Prostate gland (tissue), 2 donors: ENCODE measurements around the gene SLC6A2.

Experiments
- CTCF ChIP-seq, 4 experiments: fragments of 200-600 bp in 2 of 4; fragments of 450-650 bp in 2 of 4; sonication (generic) in 2 of 4; IDR thresholded peaks; 1 replicate in 3 of 4; 2 replicates in 1 of 4; pipeline ENCODE4 v1.5.1; 2016 to 2019; ENCODE audit warnings: antibody characterized with exemption in 4 of 4, mild to moderate bottlenecking in 2 of 4, moderate library complexity in 2 of 4
- POLR2A ChIP-seq: fragments of 450-650 bp; IDR thresholded peaks from one replicate; pipeline ENCODE4 v1.6.1; 2016; ENCODE audit warnings: antibody characterized with exemption, mild to moderate bottlenecking

DNA sequence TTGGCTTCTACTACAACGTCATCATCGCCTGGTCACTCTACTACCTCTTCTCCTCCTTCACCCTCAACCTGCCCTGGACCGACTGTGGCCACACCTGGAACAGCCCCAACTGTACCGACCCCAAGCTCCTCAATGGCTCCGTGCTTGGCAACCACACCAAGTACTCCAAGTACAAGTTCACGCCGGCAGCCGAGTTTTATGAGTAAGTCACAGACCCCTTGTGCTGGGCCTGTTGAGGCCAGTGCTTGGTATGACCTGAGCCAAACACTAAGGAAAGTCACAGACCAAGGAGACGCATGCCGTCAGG, 16.1 kb downstream of the SLC6A2 start:
- TF ChIP-seq CTCF (IDR thresholded peaks at IDR 0.05): no peak
- TF ChIP-seq POLR2A: no peak
